ENCODE data around the gene PHF14. TPM values are rescaled to one million over a fixed set of nuclear protein-coding genes. Genes with fewer than 3 reads are reported as not detected.
A peak's percentile ranks its signal among the peaks of the same experiment; 100 is the strongest.

The PHF14 gene
- total RNA-seq, 4 donors from 2014 or later: 25.3 to 52.6 (median 29.1) TPM

DNA sequence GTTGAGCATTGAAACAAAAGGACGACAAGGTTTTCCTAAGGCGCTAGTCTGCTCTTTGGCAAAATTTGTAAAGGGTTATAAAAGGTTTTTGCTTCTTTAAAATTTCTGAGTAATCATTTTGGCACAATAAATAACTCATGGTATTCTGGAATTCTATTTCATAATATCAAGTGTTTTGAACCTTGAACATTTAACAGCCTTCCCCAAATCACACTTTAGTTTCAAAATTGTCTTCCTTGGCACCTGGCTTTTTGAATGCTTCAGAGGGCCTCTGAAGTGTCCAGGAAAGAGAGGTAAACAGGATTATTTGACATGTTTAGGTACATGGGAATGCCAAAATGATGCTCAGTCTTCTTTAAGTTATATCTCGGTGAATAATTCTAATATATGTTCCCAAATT, 220.8 kb downstream of the PHF14 start:
- TF ChIP-seq EP300 (IDR thresholded peaks at IDR 0.05) (no peak), POLR2AphosphoS5 (IDR thresholded peaks at IDR 0.05) (no peak), POLR2A (IDR thresholded peaks at IDR 0.05) (no peak)
- TF ChIP-seq, protein P1, sequence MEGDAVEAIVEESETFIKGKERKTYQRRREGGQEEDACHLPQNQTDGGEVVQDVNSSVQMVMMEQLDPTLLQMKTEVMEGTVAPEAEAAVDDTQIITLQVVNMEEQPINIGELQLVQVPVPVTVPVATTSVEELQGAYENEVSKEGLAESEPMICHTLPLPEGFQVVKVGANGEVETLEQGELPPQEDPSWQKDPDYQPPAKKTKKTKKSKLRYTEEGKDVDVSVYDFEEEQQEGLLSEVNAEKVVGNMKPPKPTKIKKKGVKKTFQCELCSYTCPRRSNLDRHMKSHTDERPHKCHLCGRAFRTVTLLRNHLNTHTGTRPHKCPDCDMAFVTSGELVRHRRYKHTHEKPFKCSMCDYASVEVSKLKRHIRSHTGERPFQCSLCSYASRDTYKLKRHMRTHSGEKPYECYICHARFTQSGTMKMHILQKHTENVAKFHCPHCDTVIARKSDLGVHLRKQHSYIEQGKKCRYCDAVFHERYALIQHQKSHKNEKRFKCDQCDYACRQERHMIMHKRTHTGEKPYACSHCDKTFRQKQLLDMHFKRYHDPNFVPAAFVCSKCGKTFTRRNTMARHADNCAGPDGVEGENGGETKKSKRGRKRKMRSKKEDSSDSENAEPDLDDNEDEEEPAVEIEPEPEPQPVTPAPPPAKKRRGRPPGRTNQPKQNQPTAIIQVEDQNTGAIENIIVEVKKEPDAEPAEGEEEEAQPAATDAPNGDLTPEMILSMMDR (IDR thresholded peaks at IDR 0.05): no peak
- no peak for ATAC-seq
- H3K27ac ChIP-seq: no peak overlapping the region
- H3K36me3 ChIP-seq: no peaks in the 10 kb centered on the region
- 73 to 86% methylated on average over 3 of the region's 3 CpGs for WGBS, 2 donors (ENCODE audit: low coverage in 1 of 2)
- peak overlapping the region; percentile 1 to 10 for H3K4me3 ChIP-seq
- H3K27me3 ChIP-seq: no peaks in the 10 kb centered on the region
- no peaks in the 10 kb centered on the region for H3K9me3 ChIP-seq
- H3K4me1 ChIP-seq: peaks cover 0 to 19% (median 0%) of the 10 kb centered on the region in 3 donors

DNA sequence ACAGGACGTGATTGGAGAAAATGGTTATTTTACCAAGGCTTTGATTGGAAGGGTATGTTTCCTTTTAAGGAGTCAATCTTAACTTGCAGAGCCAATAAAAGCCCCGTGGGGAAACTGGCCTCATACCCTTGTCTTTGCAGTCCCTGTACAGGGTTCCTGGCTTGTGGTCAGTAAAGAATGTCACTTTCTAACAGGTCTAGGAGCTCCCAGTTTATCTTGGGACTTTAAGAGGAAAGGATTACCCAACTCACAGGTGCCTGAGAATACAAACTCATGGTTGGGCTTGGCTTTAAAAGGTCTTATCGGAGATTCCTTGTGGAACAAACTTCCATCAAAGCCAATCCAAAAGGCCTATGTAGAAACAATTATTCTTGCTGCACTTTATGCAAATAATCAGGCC, 221.8 kb downstream of the PHF14 start:
- 68 to 82% methylated on average over 2 to 3 of the region's 3 CpGs for WGBS, 2 donors (ENCODE audit: low coverage in 1 of 2)
- no peak for TF ChIP-seq POLR2AphosphoS5 (IDR thresholded peaks at IDR 0.05)
- TF ChIP-seq, protein P1 (IDR thresholded peaks at IDR 0.05): no peak
- TF ChIP-seq EP300 (IDR thresholded peaks at IDR 0.05): no peak
- TF ChIP-seq POLR2A (IDR thresholded peaks at IDR 0.05): no peak
- Histone ChIP-seq H3K4me3 (peak overlapping the region in 1 of 2 donors; percentile 1), H3K27ac (no peak overlapping the region), H3K27me3 (no peaks in the 10 kb centered on the region), H3K4me1 (peaks cover 0 to 19% (median 0%) of the 10 kb centered on the region in 3 donors), H3K9me3 (no peaks in the 10 kb centered on the region), H3K36me3 (no peaks in the 10 kb centered on the region)
- no peak for ATAC-seq

DNA sequence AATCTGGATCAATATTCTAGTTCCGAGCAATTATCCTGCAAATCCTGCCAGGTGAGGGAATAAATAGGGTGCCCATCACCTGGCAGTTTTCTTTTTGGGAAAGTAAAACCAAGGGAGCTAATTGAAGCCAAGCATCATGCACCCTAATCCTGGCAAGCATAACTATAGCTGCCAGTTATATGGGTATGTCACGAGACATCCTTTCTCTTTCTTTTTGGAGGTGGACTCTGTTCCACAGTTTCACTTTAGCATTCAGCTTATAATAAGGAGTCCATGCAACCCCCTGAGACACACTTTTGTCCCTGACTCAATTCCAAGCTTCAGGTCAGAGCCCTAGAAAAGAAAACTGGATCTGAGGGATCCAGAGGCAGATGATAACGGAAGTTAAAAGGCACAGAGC, 222.5 kb downstream of the PHF14 start:
- ATAC-seq: no peak
- TF ChIP-seq EP300 (IDR thresholded peaks at IDR 0.05) (no peak), POLR2AphosphoS5 (IDR thresholded peaks at IDR 0.05) (no peak), POLR2A (IDR thresholded peaks at IDR 0.05) (no peak)
- TF ChIP-seq, protein P1 (IDR thresholded peaks at IDR 0.05): no peak
- no peaks in the 10 kb centered on the region for H3K9me3 ChIP-seq
- H3K27me3 ChIP-seq: no peaks in the 10 kb centered on the region
- H3K36me3 ChIP-seq: no peaks in the 10 kb centered on the region
- H3K4me3 ChIP-seq: no peak overlapping the region
- no peak overlapping the region for H3K27ac ChIP-seq
- 43 to 44% methylated on average over 2 of the region's 3 CpGs for whole genome bisulfite sequencing, 2 donors (ENCODE audit: low coverage in 1 of 2)
- peaks cover 0 to 19% (median 0%) of the 10 kb centered on the region in 3 donors for H3K4me1 ChIP-seq

DNA sequence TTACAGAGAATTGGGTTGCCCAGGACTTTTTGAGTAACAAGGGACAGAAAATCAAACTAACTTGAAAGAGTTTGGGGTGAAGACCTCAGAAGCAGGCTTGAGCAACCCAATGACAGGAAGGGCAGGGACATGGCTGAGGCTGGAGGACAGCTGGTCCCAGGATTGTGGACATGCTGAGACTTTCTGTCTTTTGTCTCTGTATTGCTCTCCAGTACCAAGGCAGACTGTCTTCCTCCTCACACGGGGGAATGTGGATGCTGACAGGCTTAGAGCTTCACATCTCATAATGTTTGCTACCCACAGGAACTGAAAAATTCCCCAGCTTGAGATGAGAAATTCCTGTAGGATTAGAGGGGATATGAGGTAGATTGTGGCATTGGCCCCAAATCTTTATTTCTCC, 229.6 kb downstream of the PHF14 start:
- WGBS, 2 donors (ENCODE audit: low coverage in 1 of 2): 80% methylated on average over 1 of the region's 1 CpG
- ATAC-seq: no peak
- H3K4me1 ChIP-seq: no peaks in the 10 kb centered on the region
- no peaks in the 10 kb centered on the region for H3K27me3 ChIP-seq
- no peaks in the 10 kb centered on the region for H3K9me3 ChIP-seq
- TF ChIP-seq POLR2AphosphoS5 (IDR thresholded peaks at IDR 0.05): no peak
- no peak for TF ChIP-seq EP300 (IDR thresholded peaks at IDR 0.05)
- no peak for TF ChIP-seq POLR2A (IDR thresholded peaks at IDR 0.05)
- TF ChIP-seq, protein P1 (IDR thresholded peaks at IDR 0.05): no peak
- H3K4me3 ChIP-seq: no peak overlapping the region
- H3K36me3 ChIP-seq: no peaks in the 10 kb centered on the region
- no peak overlapping the region for H3K27ac ChIP-seq

DNA sequence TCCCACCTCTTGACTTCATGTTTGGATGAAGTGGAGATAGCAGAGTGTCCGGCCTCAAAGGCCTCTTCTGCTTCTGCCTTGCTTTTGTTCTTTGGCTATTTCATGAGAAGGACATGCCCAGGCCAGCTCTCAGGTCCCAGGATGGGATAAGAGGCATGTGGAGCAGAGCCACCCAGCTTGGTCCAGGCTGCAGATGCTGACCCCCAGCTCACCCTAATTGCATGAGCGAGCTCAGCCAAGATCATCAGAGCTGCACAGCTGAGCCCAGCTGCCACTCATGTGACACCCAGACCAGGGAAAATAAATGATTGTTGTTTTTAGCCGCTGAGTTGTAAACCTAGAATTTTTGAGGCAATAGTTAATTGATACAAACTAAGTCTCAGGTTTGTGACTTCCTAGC, 230.0 kb downstream of the PHF14 start:
- Histone ChIP-seq H3K4me1 (no peaks in the 10 kb centered on the region), H3K4me3 (no peak overlapping the region), H3K9me3 (no peaks in the 10 kb centered on the region), H3K36me3 (no peaks in the 10 kb centered on the region), H3K27me3 (no peaks in the 10 kb centered on the region), H3K27ac (no peak overlapping the region)
- WGBS, 2 donors (ENCODE audit: low coverage in 1 of 2): 68 to 100% methylated on average over 1 to 2 of the region's 3 CpGs
- no peak for ATAC-seq
- TF ChIP-seq, protein P1 (IDR thresholded peaks at IDR 0.05): no peak
- TF ChIP-seq POLR2A (IDR thresholded peaks at IDR 0.05) (no peak), POLR2AphosphoS5 (IDR thresholded peaks at IDR 0.05) (no peak)
